Lower leg skin (tissue), 4 donors: ENCODE measurements around the gene ZNF91. TPM values are rescaled to one million over a fixed set of nuclear protein-coding genes. Genes with fewer than 3 reads are reported as not detected.
"Not testable (repeated sequence)": the region's sequence is repeated elsewhere in the genome, so short reads cannot be mapped to it uniquely, and the experiment has no call there.

Experiments used
- DNase-seq, 2 donors: peaks; one replicate each; pipeline ENCODE4 v3.0.0-alpha.2; 2019; ENCODE audit warnings: low spot score in 2 of 2
- H3K4me3 ChIP-seq: fragments of 200-600 bp; sonication (generic); 2 replicates; pipeline ENCODE4 v1.5.1; 2017; ENCODE audit warnings: mild to moderate bottlenecking, low read depth; ENCODE audit not compliant: poor library complexity, severe bottlenecking
- POLR2A ChIP-seq, 2 donors: fragments of 450-650 bp; IDR thresholded peaks; one replicate each; pipeline ENCODE4 v1.6.1; 2016 to 2017; ENCODE audit warnings: antibody characterized with exemption in 2 of 2, mild to moderate bottlenecking in 1 of 2, moderate library complexity in 1 of 2
- WGBS, 2 donors: methylation state at CpG; one replicate each; pipeline ENCODE4 v1.1.5; 2018; 5-methylcytosine and 5-hydroxymethylcytosine counted together
- intact Hi-C: fragments of 100-400 bp; cut with DNase I; formaldehyde crosslinking; loops from one replicate; pipeline ENCODE4 v1.15.0; 2023; ENCODE audit warnings: low total_unique reads
- total RNA-seq, 4 donors: library from RNA; depleted of rRNA; stranded (reverse); fragments of >200 nt; gene quantifications; one replicate each; pipeline ENCODE4 v1.1.0, GENCODE V29; 2016
- TF ChIP-seq, protein P1 (sequence below), 3 donors: fragments of 450-650 bp; IDR thresholded peaks; one replicate each; pipeline ENCODE4 v1.5.1; 2016; ENCODE audit warnings: antibody characterized with exemption in 3 of 3, mild to moderate bottlenecking in 3 of 3, moderate library complexity in 2 of 3

The ZNF91 gene
- total RNA-seq, 4 donors from 2014 or later, result 36.7 to 82.9 (median 50.7) TPM

- no peak overlapping the region for H3K4me3 ChIP-seq
- DNase-seq, result no peak
- intact Hi-C loops, result no loop called here
- WGBS, 2 donors, result 99% methylated on average over 3 of the region's 3 CpGs
- TF ChIP-seq, protein P1, sequence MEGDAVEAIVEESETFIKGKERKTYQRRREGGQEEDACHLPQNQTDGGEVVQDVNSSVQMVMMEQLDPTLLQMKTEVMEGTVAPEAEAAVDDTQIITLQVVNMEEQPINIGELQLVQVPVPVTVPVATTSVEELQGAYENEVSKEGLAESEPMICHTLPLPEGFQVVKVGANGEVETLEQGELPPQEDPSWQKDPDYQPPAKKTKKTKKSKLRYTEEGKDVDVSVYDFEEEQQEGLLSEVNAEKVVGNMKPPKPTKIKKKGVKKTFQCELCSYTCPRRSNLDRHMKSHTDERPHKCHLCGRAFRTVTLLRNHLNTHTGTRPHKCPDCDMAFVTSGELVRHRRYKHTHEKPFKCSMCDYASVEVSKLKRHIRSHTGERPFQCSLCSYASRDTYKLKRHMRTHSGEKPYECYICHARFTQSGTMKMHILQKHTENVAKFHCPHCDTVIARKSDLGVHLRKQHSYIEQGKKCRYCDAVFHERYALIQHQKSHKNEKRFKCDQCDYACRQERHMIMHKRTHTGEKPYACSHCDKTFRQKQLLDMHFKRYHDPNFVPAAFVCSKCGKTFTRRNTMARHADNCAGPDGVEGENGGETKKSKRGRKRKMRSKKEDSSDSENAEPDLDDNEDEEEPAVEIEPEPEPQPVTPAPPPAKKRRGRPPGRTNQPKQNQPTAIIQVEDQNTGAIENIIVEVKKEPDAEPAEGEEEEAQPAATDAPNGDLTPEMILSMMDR (IDR thresholded peaks at IDR 0.05), result no peak
- TF ChIP-seq POLR2A (IDR thresholded peaks at IDR 0.05), result no peak
These were observed 30.0 kb downstream of the ZNF91 start for GRCh38 chr19:23365222-23365621.

GRCh38 chr19:23361843-23362242 lies 33.4 kb downstream of the ZNF91 start:
- intact Hi-C loops, H3K4me3 ChIP-seq, DNase-seq: not testable (repeated sequence)
- 78 to 97% methylated on average over 1 of the region's 1 CpG for WGBS, 2 donors

GRCh38 chr19:23351806-23352205 lies 43.5 kb downstream of the ZNF91 start:
- intact Hi-C loops, result no loop called here
- DNase-seq, result no peak
- 95 to 100% methylated on average over 4 of the region's 4 CpGs for WGBS, 2 donors
- TF ChIP-seq, protein P1 (IDR thresholded peaks at IDR 0.05), result no peak
- no peak for TF ChIP-seq POLR2A (IDR thresholded peaks at IDR 0.05)
- H3K4me3 ChIP-seq, result no peak overlapping the region

DNA sequence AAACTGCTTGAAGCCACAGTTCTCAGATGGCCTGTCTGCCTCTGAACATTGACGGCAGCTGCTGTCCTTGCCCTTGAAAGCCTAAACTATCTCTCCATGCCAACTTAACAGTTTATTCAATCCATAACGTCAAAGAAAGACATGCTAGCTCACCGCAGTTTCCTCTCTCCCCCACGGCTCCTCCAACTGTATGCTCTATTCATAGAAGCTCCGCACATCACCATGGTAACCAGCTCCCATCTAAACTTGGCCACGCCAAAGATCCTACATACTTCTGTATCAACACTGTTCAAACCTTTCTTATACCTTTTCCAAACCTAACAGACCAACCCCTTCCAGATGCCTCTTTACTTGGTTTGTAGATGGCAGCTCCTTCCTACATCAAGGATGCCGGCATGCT lies 48.6 kb downstream of the ZNF91 start:
- TF ChIP-seq, protein P1 (IDR thresholded peaks at IDR 0.05), result no peak
- no peak for TF ChIP-seq POLR2A (IDR thresholded peaks at IDR 0.05)
- no peak for DNase-seq
- intact Hi-C loops, result no loop called here
- 96 to 98% methylated on average over 7 of the region's 7 CpGs for WGBS, 2 donors
- H3K4me3 ChIP-seq, result no peak overlapping the region

GRCh38 chr19:23345838-23346237 lies 49.4 kb downstream of the ZNF91 start:
- 83 to 89% methylated on average over 4 of the region's 4 CpGs for WGBS, 2 donors
- no peak for TF ChIP-seq POLR2A (IDR thresholded peaks at IDR 0.05)
- TF ChIP-seq, protein P1 (IDR thresholded peaks at IDR 0.05), result no peak
- intact Hi-C loops, result no loop called here
- no peak for DNase-seq
- no peak overlapping the region for H3K4me3 ChIP-seq

DNA sequence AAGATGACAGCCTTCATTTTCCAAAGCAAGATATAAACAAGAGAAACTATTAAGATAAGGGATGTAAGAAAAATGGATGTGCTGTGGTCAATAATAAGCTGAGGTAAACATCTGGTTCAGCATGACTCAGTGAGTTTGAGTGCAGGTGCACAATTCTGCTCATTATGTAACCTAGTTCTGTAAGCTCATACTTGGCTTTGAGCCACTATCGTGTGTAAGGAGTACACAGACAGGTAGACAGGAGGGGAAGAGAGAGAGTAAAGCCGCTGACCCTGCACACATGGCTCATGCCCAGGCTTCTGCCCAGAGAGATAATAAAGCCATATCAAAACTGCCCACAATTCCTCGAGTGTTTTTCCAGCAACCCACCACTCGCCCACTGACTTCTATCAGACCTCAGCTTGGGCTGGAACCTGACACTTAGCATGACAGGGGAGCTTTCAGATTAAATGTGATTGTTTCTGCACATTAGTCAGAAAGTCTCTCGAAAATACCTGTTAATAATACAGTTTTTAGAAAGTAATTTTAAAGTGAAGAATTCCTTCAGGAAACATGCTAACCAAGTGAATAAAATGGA lies 51.7 kb downstream of the ZNF91 start:
- intact Hi-C loops, result no loop called here
- 94 to 98% methylated on average over 5 of the region's 5 CpGs for WGBS, 2 donors
- DNase-seq, result no peak
- no peak for TF ChIP-seq POLR2A (IDR thresholded peaks at IDR 0.05)
- TF ChIP-seq, protein P1 (IDR thresholded peaks at IDR 0.05), result no peak
- no peak overlapping the region for H3K4me3 ChIP-seq
